Uterus (tissue), 2 donors: ENCODE measurements around the gene DCST1.

Experiments used
- POLR2A ChIP-seq, 2 donors: fragments of 450-650 bp; IDR thresholded peaks; one replicate each; pipeline ENCODE4 v1.6.1; 2016; ENCODE audit warnings: antibody characterized with exemption in 2 of 2, mild to moderate bottlenecking in 1 of 2, moderate library complexity in 1 of 2
- TF ChIP-seq, protein P1 (sequence below), 4 experiments: fragments of 200-600 bp in 2 of 4; fragments of 450-650 bp in 2 of 4; sonication (generic) in 2 of 4; IDR thresholded peaks; one replicate each; pipeline ENCODE4 v1.5.1; 2016 to 2019; ENCODE audit warnings: antibody characterized with exemption in 4 of 4, mild to moderate bottlenecking in 2 of 4, moderate library complexity in 1 of 4

DNA sequence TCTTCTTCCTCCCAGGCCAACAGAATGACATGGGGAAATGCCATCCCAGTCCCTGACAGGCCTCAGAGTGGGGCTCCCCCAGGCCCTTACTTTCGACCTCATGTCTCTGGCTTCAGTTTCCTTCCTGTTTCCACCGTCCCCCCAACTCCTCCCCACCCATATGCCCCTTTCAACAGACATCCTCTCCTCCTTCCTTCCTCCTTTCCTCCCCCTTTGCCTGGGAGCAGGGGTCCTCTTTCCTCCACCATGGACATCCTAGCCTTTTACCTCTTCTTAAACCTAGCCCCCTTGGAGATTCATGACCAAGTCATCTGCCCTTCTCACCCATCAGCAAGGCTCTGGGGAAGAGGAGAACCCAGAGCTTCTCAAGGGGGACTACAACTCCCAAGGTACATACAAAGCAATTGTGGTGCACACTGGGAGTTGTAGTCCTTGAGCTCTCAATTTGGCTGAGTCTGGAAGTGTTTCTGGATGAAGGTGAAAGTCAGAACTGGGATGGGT is 27.0 kb upstream of the DCST1 start:
- TF ChIP-seq, protein P1, sequence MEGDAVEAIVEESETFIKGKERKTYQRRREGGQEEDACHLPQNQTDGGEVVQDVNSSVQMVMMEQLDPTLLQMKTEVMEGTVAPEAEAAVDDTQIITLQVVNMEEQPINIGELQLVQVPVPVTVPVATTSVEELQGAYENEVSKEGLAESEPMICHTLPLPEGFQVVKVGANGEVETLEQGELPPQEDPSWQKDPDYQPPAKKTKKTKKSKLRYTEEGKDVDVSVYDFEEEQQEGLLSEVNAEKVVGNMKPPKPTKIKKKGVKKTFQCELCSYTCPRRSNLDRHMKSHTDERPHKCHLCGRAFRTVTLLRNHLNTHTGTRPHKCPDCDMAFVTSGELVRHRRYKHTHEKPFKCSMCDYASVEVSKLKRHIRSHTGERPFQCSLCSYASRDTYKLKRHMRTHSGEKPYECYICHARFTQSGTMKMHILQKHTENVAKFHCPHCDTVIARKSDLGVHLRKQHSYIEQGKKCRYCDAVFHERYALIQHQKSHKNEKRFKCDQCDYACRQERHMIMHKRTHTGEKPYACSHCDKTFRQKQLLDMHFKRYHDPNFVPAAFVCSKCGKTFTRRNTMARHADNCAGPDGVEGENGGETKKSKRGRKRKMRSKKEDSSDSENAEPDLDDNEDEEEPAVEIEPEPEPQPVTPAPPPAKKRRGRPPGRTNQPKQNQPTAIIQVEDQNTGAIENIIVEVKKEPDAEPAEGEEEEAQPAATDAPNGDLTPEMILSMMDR (IDR thresholded peaks at IDR 0.05), result no peak
- no peak for TF ChIP-seq POLR2A (IDR thresholded peaks at IDR 0.05)
